Measurements from ENCODE around the gene RNASEH2B. TPM values are rescaled to one million over a fixed set of nuclear protein-coding genes. Genes with fewer than 3 reads are reported as not detected.

Gene RNASEH2B
- total RNA-seq, 2 donors from 2014 or later, result 39.2 to 65.0 TPM

GRCh38 chr13:50994651-50995050 lies 85.1 kb downstream of the RNASEH2B start:
- no peaks in the 10 kb centered on the region for H3K9me3 Mint-ChIP-seq
- ATAC-seq, result no peak
- no peaks in the 10 kb centered on the region for H3K36me3 Mint-ChIP-seq
- H3K27ac Mint-ChIP-seq, result no peak overlapping the region
- DNase-seq (ENCODE audit: low spot score in 2 of 2), result no peak

DNA sequence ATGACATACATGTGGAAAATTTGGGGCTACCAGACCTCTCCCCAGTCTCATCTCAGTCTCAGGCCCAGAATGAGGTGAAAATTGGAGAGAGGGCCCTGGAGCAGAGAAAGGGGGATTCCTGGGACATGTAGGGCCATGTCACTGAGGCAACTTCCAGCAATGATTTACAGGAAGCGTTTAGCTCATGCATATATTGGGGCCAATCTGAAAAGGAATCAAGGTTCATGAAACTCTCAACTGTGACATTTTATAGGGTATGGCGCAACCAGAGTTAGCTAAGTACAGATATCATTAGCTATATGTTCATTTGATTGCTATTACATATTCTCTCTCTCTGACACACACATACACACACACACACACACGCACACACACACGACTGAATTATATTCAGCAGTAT lies 86.3 kb downstream of the RNASEH2B start:
- H3K36me3 Mint-ChIP-seq, result no peaks in the 10 kb centered on the region
- no peak overlapping the region for H3K27ac Mint-ChIP-seq
- ATAC-seq, result no peak
- no peak for DNase-seq (ENCODE audit: low spot score in 2 of 2)
- H3K9me3 Mint-ChIP-seq, result no peaks in the 10 kb centered on the region

- no peak for DNase-seq (ENCODE audit: low spot score in 2 of 2)
- Mint-ChIP-seq H3K36me3 (no peaks in the 10 kb centered on the region), H3K27ac (no peak overlapping the region), H3K9me3 (no peaks in the 10 kb centered on the region)
- ATAC-seq, result no peak
These were observed 88.7 kb downstream of the RNASEH2B start for GRCh38 chr13:50998326-50998725.

DNA sequence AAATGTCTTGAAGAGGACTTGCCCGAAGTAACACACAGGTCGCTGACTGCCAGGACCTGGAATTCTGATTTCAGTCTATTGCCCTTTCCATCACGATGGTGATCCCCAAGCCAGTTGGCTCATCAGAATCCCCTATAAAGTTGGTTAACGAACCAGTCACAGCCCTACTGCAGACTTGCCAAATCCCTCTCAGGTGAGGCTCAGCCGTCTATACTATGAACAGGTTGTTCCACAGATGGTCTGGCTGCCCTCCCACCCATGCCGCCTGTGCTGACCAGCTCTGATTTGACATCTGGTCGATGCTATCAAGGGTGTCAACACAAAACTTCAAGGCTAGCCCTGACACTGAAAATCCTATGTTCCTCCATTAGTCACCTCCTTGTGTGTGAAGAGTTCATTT lies 90.0 kb downstream of the RNASEH2B start:
- no peaks in the 10 kb centered on the region for H3K9me3 Mint-ChIP-seq
- no peak overlapping the region for H3K27ac Mint-ChIP-seq
- no peaks in the 10 kb centered on the region for H3K36me3 Mint-ChIP-seq
- DNase-seq (ENCODE audit: low spot score in 2 of 2) (no peak), ATAC-seq (no peak)

- no peak overlapping the region for H3K27ac Mint-ChIP-seq
- H3K9me3 Mint-ChIP-seq, result no peaks in the 10 kb centered on the region
- no peak for ATAC-seq
- no peak for DNase-seq (ENCODE audit: low spot score in 2 of 2)
- no peaks in the 10 kb centered on the region for H3K36me3 Mint-ChIP-seq
These were observed 90.5 kb downstream of the RNASEH2B start for GRCh38 chr13:51000061-51000460.

- DNase-seq (ENCODE audit: low spot score in 2 of 2) (no peak), ATAC-seq (no peak)
- H3K9me3 Mint-ChIP-seq, result no peaks in the 10 kb centered on the region
- H3K27ac Mint-ChIP-seq, result no peak overlapping the region
- H3K36me3 Mint-ChIP-seq, result no peaks in the 10 kb centered on the region
These were observed 91.1 kb downstream of the RNASEH2B start for GRCh38 chr13:51000571-51001260.

- DNase-seq (ENCODE audit: low spot score in 2 of 2) (no peak), ATAC-seq (no peak)
- Mint-ChIP-seq H3K9me3 (no peaks in the 10 kb centered on the region), H3K36me3 (no peaks in the 10 kb centered on the region), H3K27ac (no peak overlapping the region)
These were observed 91.7 kb downstream of the RNASEH2B start for GRCh38 chr13:51001335-51001734.

DNA sequence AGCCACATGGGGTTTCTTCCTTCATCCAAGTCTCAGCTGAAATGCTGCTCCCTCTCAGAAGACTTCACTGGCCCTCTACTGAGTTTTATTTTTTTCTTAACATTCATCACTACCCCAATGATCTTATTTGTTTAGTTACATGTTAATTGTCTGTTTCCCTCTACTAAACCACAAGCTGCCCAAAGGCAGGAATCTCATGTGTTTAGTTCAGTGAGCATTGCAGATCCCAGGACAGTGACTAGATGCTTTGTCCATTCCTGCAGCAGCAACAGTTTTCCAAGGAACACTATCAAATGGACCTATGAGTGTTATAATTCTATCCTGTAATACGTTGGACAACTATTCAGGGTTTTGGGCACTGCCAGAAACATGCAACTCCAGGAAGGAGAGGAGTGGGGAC lies 93.1 kb downstream of the RNASEH2B start:
- no peak overlapping the region for H3K27ac Mint-ChIP-seq
- ATAC-seq, result no peak
- no peak for DNase-seq (ENCODE audit: low spot score in 2 of 2)
- H3K9me3 Mint-ChIP-seq, result no peaks in the 10 kb centered on the region
- H3K36me3 Mint-ChIP-seq, result no peaks in the 10 kb centered on the region

DNA sequence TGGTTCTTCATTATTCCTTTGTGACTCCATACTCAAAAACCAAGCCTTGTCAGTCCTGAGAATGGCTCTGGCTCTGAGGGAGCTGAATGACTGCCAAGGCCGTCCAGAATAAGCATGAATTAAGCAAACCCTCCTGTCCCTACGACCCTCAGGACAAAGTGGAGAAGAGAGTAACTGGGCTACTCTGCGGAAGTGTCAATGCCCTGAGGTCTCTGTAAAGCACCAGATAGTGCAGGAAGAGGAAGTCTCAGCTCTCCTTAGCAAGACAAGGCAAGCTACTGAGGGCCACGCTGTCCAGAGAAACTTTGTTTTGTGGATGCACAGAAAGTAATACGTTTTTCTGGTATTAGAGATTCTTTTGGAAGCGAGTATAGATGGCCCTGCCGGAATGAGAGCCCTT lies 94.1 kb downstream of the RNASEH2B start:
- ATAC-seq (no peak), DNase-seq (ENCODE audit: low spot score in 2 of 2) (no peak)
- H3K9me3 Mint-ChIP-seq, result no peaks in the 10 kb centered on the region
- H3K27ac Mint-ChIP-seq, result no peak overlapping the region
- H3K36me3 Mint-ChIP-seq, result no peaks in the 10 kb centered on the region

DNA sequence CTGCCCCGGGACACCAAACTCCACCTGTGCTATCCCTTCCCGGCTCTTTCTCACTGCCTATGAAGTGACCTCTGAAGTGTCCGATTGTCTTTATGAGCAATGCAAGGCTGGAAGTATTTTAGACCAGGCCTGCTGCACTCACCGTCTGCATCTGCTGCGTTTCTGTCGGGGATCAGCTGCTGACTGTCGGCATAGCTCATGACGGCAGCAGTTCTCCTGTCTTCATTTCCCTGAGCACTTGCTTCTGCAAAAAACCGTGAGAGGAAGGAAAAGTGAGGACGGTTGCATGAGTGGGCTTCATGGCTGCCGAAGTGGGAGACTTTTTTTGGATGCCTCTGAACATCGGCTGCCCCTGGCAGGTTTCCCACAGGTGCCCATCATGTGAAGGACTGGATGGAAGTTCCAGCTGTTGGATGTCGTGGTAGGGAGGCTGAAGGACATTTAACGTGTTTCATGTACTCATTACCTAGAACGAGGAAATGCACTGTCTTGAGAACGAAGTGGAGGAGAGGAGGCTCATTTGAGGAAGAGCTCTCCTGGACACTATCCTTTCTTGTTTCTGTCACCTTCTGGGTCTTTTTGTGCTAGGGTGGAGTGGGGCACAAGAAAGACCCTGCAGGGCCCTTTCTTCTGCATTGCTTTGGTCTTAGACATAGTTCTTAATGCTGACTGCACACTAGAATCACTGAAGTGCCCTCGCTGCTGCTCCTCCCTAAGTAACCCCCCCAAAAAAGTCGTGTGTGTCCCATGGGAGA lies 94.7 kb downstream of the RNASEH2B start:
- Mint-ChIP-seq H3K9me3 (no peaks in the 10 kb centered on the region), H3K36me3 (no peaks in the 10 kb centered on the region), H3K27ac (no peak overlapping the region)
- DNase-seq (ENCODE audit: low spot score in 2 of 2) (no peak), ATAC-seq (no peak)

- no peaks in the 10 kb centered on the region for H3K36me3 Mint-ChIP-seq
- no peaks in the 10 kb centered on the region for H3K9me3 Mint-ChIP-seq
- H3K27ac Mint-ChIP-seq, result no peak overlapping the region
- DNase-seq (ENCODE audit: low spot score in 2 of 2), result no peak
- no peak for ATAC-seq
These were observed 95.4 kb downstream of the RNASEH2B start for GRCh38 chr13:51004918-51005460.

DNA sequence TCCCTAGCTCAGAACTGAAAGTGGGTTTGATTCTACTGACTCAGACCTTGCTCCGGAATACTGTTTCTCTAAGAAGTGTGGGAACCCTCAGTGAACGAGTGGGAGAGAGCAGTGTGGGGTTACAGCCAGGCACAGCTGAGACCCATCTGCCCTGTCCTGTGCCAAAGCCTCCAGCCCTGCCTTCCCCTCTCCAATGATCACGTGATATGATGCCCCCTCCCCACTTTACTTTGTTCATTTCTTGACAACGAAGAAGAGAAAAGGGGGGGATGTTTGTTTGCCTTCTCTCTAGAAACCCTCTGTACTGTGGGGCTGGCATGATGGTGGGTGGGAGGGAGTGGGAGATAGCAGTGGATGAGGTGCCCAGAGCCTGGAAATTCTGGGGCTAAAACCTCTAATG lies 96.0 kb downstream of the RNASEH2B start:
- no peaks in the 10 kb centered on the region for H3K36me3 Mint-ChIP-seq
- no peak overlapping the region for H3K27ac Mint-ChIP-seq
- DNase-seq (ENCODE audit: low spot score in 2 of 2) (no peak), ATAC-seq (no peak)
- H3K9me3 Mint-ChIP-seq, result no peaks in the 10 kb centered on the region

Other genes starting within 250 kb of the RNASEH2B start
- not detected for gene DLEU7, start 66.1 kb upstream of the RNASEH2B start, total RNA-seq
- not detected for gene C13orf42, start 201.5 kb downstream of the RNASEH2B start, total RNA-seq

Measured in activated naive CD4-positive, alpha-beta T cell treated with anti-CD3 and anti-CD28 coated beads, Interleukin-2, amount 50 U/mL, for 72 hours (primary cell).